NCI-H187 (cell line): Measurements from ENCODE around the gene LSMEM2.
"Not testable (repeated sequence)": the region's sequence is repeated elsewhere in the genome, so short reads cannot be mapped to it uniquely, and the experiment has no call there.

Experiments used
- DNase-seq, 2 experiments: peaks; one replicate each; lab custom pipeline; 2025; lab: John Stamatoyannopoulos, UW

Gene LSMEM2

GRCh38 chr3:50298836-50299637 is 20.1 kb downstream of the LSMEM2 start, which contains the start of the genes HYAL3 and NAA80:
TSS of gene HYAL3 (minus strand) at chr3:50299405. CDS start at chr3:50295602, 3,803 bp downstream.
TSS of gene NAA80 (minus strand) at chr3:50299405. CDS start at chr3:50297463, 1,942 bp downstream.
- peak; percentile 87 to 93 for DNase-seq

- DNase-seq = no peak
Observed at GRCh38 chr3:50299638-50299928, 20.7 kb downstream of the LSMEM2 start.

DNA sequence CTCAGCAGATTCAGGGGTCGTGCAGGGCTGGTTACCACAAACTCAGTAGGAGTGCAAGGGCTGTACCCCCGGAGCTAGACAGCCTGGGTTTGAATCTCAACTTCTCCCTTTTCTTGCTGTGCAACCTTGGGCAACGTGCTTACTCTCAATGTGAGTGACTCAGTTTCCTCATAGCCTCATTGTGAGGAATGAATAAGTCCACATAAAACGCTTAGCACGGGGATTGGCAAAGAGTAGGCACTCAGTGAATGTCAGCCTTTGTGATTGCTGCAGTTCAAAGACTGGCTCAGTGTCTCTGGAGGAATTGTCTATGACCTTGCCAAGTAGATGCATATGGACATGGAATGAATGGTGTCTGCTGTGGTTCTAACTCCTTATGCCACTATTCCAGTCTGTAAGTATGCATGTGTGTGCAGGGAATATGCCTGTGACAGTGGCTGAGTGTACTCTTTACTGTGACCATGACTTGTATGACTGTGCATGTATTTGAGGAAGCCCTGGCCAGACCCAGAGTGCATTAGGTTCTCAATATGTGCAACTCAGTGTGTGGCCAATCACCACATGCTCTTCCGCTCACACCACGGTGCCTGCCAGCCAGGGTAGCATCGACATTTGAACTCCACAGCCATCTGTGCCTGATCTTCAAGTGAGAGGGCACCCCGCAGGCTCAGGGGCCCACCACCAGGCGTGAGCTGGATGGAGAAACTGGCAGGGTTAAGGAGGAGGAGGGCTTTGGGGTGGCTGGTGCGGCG is 21.2 kb downstream of the LSMEM2 start:
- DNase-seq = no peak

- DNase-seq = no peak
Observed at GRCh38 chr3:50300681-50301254, 21.9 kb downstream of the LSMEM2 start.

DNA sequence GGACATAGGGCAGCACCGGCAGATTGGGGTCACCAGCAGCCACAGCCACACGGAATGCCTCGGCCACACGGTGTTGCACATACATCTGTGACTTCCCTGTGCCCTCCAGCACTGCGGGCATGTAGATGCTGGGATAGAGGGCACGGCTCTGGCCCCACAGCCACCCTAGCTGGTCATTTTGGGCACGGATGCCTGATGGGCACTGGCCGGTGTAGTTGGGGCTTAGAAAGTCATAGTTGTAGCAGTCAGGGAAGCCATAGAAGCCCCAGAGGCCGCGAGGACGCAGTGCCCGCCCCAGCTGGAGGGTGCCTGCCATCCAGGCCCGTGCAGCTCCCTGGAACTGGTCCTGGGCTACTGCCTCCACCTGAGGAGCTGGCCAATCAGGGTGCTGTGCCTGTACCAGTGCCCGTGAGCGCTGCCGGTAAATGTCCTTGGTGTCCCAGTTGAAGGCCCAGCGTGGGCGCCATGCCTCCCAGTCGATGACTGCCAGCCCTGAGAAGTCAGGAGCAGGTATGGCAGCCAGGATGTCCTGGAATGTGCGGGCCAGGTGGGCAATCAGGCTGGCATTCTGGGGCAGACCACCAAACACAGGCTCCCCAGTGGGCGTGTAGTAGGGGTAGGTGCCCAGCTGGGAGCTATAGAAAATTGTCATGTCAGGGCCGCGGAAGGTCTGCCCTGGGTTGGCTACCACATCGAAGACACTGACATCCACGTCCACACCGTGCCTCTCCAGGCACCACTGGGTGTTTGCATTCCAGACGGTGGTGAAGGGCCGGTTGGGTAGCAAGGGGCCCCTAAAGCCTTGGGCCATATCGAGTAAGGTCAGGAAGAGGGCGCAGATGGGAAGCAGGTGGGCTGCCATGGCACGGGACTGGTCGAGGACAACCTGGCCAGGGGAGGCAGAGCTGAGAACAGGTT is 23.5 kb downstream of the LSMEM2 start:
- DNase-seq = no peak

DNA sequence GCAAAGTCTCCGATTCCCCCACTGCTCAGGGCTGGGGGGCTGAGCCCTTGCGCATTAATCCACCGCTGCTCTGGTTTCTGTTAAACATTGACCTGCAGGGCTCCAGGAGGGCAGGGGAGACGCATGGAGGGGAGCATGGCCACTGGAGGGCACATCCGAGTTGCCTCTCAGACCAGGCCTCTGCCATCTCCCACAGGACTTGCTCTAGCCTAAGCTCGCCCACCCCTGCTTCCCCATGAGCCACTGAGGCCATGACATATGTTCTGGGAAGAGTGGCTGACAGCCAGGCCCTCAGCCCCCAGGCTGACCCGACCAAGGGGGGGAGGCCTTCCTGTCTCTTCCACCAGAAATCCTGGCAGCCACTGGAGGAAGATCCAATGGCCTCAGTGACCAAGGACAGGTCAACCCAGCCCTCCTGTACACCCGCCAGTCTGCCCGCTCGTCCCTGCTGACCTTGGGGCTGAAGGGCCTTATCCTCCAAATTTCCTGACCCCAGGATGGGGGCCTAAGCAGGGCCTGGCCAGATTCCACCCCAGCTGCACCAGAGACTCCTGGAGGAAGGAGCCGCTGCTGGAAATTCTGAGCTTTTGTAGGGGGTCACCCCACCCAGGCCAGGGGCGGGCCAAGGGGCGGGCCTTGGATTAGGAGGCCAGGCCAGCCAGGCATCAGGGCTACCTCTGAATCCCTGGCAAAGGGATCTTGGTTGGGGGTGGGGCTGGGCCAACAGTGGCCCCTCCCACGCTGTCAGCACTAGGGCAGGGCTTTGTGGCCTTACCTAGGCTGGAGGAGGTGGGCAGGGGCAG is 24.3 kb downstream of the LSMEM2 start, which contains the start of gene HYAL1:
TSS of gene HYAL1 (minus strand) at position 562 of the 803 bp plus-strand sequence. CDS start 618 bp downstream, outside the sequence.
- DNase-seq = no peak

DNA sequence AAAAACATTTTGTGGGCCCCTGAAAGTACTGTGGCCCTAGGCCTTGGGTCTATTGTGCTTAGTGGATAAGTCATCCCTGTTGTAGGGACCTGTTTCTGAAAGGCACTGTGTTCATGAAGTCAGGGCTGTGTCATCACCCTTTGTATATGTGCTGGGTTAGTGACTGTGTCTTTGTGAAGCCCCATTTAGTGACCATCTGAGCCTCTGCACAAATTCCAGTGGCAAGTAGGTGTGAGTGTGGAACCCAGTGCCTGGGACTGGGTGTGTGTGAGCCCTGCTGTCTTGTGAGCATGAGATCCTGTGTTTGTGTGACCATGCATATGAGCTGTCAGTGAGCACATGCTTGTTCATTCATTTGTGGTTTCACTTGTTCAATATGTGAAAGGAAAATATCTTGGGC is 25.7 kb downstream of the LSMEM2 start:
- DNase-seq = no peak

- DNase-seq = not testable (repeated sequence)
Observed at GRCh38 chr3:50312041-50312440, 33.2 kb downstream of the LSMEM2 start.

GRCh38 chr3:50314342-50314741 is 35.5 kb downstream of the LSMEM2 start:
- DNase-seq = no peak

DNA sequence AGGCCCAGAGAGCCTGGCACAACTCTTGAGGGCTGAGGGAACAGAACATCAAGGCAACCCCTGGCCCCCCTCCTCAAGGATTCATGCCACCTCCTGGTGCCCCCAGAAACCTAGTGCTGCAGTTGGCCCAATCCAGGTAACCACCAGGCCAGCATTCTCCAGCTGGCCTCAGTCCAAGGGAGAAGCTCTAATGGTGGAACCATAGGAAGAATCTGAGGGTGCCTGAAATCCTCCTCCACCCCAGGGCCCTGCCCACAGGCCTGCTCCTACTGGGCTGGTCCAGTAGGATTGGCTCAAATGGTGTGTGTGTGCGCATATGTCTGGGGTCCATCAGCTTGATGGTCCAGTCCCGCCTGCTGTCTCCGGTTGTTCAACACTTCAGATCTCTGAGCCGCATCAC is 35.9 kb downstream of the LSMEM2 start:
- no peak for DNase-seq

GRCh38 chr3:50316657-50317242 is 37.9 kb downstream of the LSMEM2 start:
- peak in 1 of 2 experiments; percentile 11 for DNase-seq

- no peak for DNase-seq
Observed at GRCh38 chr3:50317300-50317699, 38.4 kb downstream of the LSMEM2 start.

DNA sequence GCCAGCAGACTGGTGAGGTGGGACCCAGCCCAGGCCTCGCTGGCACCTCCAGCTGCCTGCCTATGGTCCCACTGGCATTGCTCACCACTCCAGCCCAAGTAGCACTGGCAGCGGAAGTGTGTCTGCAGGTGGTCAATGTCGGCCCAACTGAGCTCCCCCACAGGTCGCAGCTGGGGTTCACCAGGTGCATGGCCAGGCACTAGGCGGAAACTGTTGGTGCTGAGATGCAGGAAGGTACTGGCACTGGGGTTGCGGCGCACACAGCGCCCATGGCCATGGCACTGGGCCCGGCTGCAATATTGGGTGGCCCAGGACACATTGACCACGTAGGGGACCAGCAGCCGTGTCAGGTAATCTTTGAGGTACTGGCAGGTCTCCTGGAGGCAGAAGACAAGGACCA is 39.3 kb downstream of the LSMEM2 start:
- no peak for DNase-seq

GRCh38 chr3:50318615-50319014 is 39.7 kb downstream of the LSMEM2 start:
- no peak for DNase-seq

DNA sequence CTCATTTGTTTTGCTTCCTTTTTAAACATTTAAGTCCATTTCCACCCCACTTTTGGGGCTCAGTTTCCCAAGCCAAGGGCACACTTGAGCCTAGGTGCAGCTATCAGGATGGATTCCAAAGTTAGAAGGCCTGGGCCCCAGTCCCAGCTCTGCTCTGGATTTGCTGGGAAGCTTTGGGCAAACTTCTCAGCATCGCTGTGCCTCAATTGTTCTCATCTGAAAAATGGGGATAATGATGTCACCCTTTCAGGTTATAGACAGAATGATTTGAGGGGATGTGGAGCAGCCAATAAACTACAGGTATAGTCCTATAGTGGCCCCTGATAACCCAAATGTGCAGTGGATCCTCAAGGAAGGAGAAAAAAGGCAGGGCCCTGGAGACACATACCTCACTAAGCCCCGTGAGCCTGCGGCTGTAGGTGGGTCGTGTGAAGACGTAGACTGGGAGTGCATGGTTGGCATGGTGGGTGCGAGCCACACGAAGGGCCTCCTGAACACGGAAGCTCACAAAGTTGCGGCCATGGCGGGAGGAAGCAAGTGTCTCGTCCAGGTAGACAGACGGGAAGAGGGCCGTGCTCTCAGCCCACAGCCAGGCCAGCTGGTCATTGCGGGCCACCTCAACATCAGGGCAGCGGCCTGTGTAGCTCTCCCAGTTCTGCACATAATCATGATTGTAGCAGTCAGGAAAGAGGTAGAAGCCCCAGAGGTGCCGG is 40.5 kb downstream of the LSMEM2 start:
- DNase-seq = no peak

GRCh38 chr3:50319894-50320625 is 41.2 kb downstream of the LSMEM2 start:
- no peak for DNase-seq

- peak; percentile 42 to 44 for DNase-seq
Observed at GRCh38 chr3:50320853-50321335, 42.0 kb downstream of the LSMEM2 start.

DNA sequence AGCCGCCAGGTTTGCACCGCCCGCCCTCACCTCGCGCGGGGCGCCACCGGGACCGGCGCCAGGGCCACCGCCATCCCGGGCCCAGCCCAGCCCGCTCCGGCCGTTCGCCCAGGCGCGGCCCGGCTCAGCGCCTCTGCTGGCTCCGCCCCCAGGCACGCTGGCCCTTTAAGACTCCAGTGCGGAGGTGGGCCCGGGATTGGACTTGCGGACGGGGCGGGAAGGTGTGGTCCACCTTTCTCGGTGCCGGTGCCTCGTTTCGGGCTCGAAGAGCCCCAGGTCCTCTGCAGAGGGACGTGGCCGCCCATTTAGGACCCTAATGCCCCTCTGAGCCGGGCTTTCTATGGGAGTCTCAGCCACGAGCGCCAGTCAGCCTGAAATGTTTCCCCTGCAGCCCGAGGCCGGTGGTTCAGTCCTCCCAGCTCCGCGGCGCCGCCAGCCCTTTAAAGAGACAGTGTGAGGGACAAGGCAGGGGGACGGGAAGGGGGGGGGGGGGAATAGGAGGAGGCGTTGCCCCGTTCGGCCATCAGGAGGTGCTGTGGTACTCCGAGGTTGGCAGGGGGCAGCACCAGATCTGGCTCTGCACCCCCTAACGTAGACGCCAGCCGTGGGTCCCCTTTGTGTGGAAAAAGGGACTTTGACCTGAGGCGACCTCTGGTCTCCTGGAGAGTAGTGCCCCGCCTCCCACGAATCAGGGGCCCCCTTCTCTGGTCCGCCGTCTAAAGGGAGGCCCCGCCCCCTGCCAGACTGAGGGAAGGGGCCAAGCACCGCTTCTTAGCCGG is 42.6 kb downstream of the LSMEM2 start:
- peak; percentile 53 to 64 for DNase-seq
